PC-3 (cell line): ENCODE data around the gene SLC25A19.

Source experiments
- EZH2 ChIP-seq: fragments of 300-600 bp; sonication (generic); IDR thresholded peaks from one replicate; pipeline ENCODE4 v1.6.1; 2017; ENCODE audit warnings: antibody characterized with exemption, mild to moderate bottlenecking, low read length; ENCODE audit not compliant: unreplicated experiment
- EZH2phosphoT487 ChIP-seq: fragments of 300-600 bp; sonication (generic); IDR thresholded peaks from 2 replicates; pipeline ENCODE4 v1.6.1; 2018; ENCODE audit warnings: mild to moderate bottlenecking, antibody characterized with exemption, low read length, borderline replicate concordance
- TF ChIP-seq, protein P1 (sequence below): fragments of 300-600 bp; sonication (generic); conservative IDR thresholded peaks from 2 replicates; pipeline ENCODE4 v1.5.1; 2017; ENCODE audit warnings: antibody characterized with exemption, low read depth, mild to moderate bottlenecking, low read length

DNA sequence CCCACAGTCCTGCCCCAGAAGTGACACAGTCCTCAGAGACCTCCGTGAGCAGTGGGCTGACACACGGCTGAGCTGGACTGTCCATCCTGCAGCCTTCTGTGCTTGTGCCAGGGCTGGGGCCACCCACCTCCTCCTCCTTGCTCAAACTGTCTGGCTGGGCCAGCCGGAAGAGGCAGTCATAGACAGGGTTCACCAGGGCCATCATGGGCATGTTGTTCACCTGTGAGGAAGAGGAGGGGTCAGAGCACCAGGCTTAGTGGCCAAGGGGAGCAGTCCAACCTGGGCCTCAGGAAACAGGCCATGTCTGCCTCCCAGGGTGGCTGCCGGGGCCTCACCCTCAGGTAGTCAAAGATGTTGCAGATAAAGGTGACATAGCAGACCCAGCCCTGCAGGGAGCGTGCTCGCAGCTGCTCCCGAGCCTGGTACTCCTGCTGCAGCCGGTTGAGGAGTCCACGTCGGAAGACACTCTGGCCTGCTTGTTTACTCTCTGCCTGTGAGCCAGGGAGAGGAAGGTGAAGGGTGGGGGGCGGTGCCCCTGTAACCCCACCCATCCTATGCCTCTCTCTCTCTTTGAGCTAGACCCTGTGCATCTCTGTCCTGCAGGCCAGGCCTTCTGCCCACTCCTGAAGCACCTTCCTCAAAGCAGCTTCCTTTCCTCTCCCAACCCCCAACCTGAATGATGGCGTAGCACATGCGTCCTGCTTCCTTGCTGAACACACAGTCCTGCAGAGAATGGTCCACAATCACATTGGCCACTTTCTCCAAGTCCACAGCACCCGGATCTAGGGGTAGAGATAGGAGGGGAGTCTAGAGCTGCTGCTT, 21.6 kb downstream of the SLC25A19 start:
- TF ChIP-seq, protein P1, sequence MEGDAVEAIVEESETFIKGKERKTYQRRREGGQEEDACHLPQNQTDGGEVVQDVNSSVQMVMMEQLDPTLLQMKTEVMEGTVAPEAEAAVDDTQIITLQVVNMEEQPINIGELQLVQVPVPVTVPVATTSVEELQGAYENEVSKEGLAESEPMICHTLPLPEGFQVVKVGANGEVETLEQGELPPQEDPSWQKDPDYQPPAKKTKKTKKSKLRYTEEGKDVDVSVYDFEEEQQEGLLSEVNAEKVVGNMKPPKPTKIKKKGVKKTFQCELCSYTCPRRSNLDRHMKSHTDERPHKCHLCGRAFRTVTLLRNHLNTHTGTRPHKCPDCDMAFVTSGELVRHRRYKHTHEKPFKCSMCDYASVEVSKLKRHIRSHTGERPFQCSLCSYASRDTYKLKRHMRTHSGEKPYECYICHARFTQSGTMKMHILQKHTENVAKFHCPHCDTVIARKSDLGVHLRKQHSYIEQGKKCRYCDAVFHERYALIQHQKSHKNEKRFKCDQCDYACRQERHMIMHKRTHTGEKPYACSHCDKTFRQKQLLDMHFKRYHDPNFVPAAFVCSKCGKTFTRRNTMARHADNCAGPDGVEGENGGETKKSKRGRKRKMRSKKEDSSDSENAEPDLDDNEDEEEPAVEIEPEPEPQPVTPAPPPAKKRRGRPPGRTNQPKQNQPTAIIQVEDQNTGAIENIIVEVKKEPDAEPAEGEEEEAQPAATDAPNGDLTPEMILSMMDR, result peak; percentile 17; the same call in 1 of the 2 replicates
- TF ChIP-seq EZH2phosphoT487 (no peak), EZH2 (no peak)
